ENCODE measurements around the gene KREMEN1.
"Not testable (repeated sequence)": the region's sequence is repeated elsewhere in the genome, so short reads cannot be mapped to it uniquely, and the experiment has no call there.

Gene KREMEN1

DNA sequence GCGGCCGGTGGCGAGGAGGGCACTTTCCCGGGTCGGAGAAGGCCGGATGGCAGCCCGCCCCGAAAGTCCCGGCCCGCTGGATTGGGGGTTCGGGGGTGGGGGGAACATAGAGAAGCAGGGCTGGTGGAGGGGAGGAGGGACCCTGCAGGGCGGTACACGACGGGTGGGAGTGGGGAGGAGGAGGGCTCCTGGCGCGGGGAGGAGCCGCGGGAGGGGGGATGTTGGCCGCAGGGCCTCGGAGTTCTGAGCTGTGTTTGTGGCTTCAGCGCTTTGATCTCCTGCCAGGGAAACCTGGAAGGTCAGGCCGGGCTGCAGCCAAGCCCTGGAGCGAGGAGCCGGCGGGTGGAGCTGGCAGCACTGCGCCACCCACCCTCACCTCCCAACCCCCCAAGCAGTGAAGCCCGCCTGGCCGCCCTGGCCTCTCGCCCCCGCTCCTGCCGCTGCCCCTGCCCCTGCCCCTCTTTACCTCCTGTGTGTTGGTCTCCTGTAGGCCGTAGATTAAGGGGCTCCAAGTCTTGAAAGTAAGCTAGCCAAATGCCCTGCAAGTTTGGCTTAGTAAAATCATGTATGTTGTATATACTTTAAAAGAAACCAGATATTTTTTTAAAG lies 42.1 kb upstream of the KREMEN1 start:
- H3K27ac ChIP-seq, result peak overlapping the region; percentile 75
- ChIA-PET POLR2A (ENCODE audit: low non-redundant PET) (no interaction called here), CTCF (interaction anchor here (0.5 to 1.7 kb wide), 2 partner anchors 10 to 205 kb away, joined by 3 to 7 read pairs; no protein-coding TSS in a partner anchor)
- DNase-seq (ENCODE audit: low spot score), result peak; percentile 56
- TF ChIP-seq, protein P1, sequence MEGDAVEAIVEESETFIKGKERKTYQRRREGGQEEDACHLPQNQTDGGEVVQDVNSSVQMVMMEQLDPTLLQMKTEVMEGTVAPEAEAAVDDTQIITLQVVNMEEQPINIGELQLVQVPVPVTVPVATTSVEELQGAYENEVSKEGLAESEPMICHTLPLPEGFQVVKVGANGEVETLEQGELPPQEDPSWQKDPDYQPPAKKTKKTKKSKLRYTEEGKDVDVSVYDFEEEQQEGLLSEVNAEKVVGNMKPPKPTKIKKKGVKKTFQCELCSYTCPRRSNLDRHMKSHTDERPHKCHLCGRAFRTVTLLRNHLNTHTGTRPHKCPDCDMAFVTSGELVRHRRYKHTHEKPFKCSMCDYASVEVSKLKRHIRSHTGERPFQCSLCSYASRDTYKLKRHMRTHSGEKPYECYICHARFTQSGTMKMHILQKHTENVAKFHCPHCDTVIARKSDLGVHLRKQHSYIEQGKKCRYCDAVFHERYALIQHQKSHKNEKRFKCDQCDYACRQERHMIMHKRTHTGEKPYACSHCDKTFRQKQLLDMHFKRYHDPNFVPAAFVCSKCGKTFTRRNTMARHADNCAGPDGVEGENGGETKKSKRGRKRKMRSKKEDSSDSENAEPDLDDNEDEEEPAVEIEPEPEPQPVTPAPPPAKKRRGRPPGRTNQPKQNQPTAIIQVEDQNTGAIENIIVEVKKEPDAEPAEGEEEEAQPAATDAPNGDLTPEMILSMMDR (conservative IDR thresholded peaks at IDR 0.05; ENCODE audit: low read depth), result no peak

DNA sequence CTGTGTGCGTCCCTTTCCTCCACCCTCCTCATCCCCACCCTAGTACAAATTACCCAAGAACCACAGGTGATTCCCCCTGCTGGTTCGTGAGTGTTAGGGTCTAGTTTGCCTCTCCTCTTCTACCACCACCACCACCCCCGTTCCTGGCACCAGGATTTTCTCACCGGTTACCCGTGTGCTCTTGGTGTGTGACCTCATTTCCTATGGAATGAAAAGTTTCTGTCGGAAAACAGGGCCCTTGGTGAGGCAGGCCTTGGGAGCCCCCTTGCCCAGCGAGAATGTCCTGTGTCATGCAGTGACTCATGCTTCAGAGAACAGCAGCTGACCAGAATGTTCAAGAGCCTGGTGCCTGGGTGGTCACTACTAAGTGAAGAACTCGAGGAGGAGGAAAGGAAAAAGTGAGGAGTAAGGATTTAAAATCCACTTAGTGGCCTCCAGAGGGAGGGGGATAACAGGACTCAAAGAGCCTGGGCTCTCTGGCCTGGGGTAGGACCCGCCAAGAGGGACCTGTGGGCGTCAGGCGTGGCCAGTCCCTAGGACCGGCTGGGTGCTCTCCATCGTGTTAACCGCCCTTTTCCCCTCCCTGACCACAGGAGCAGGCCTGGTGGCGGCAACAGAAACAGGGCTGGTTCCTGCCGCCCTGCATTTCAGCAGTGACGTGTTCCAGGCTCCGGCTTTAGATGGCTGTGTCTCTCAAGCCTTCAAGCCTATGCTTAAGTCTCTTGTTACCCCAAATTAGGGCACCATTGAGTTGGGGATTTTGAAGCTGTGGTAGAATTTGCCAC lies 41.4 kb upstream of the KREMEN1 start:
- DNase-seq (ENCODE audit: low spot score), result peak; percentile 41
- H3K27ac ChIP-seq, result peak overlapping the region; percentile 75
- TF ChIP-seq, protein P1 (conservative IDR thresholded peaks at IDR 0.05; ENCODE audit: low read depth), result no peak
- ChIA-PET CTCF (interaction anchor here (0.5 to 1.7 kb wide), 2 partner anchors 9 to 204 kb away, joined by 3 to 7 read pairs; no protein-coding TSS in a partner anchor), POLR2A (ENCODE audit: low non-redundant PET) (no interaction called here)

DNA sequence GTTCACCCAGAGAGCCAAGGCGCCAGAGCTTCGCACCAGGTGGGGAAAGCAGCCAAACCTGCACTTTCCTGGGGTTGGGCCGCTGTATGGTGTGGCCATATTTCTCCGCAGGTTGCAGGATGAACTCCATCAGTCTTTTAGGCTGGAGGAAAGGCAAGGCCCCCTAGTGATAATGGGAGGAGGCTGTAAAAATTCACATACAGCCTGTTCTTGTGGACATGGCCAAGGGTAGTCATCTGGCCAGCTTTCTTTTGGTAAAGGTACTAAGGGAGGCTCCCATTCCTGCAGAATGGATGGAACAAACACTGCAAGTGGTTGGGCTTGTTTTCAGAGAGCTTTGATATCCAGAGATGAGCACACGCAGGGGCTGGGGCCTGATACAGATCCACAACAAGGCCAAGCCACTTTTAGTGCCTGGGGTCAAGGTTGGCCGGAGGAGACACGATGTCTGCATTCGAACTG lies 40.8 kb upstream of the KREMEN1 start:
- CTCF ChIA-PET, result interaction anchor here (1.7 kb wide), 1 partner anchor 9 kb away, joined by 7 read pairs; no protein-coding TSS in a partner anchor
- no peak for DNase-seq (ENCODE audit: low spot score)
- H3K27ac ChIP-seq, result peak overlapping the region; percentile 75
- POLR2A ChIA-PET (ENCODE audit: low non-redundant PET), result no interaction called here
- TF ChIP-seq, protein P1 (conservative IDR thresholded peaks at IDR 0.05; ENCODE audit: low read depth), result no peak

DNA sequence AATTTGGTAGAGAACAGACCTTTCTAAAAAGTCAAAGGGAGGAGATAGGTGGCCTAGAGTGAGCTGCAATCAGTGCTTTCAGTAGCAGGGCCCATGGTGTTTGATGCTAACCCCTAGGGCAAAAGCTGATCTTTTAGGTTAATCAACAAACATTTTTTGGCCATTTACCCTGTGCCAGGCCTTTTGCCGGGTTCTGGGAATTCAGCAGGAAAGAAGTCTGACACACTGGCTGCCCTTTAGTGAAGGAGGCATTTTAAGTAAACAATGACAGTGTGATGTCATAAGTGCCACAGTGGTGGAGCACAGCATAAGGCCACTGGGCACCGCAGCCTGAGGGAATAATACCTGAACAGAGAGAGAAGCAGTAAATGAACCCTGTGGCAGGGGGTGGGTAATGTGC lies 40.3 kb upstream of the KREMEN1 start:
- H3K27ac ChIP-seq, result no peak overlapping the region
- CTCF ChIA-PET, result no interaction called here
- no peak for DNase-seq (ENCODE audit: low spot score)
- POLR2A ChIA-PET (ENCODE audit: low non-redundant PET), result no interaction called here
- TF ChIP-seq, protein P1 (conservative IDR thresholded peaks at IDR 0.05; ENCODE audit: low read depth), result no peak

DNA sequence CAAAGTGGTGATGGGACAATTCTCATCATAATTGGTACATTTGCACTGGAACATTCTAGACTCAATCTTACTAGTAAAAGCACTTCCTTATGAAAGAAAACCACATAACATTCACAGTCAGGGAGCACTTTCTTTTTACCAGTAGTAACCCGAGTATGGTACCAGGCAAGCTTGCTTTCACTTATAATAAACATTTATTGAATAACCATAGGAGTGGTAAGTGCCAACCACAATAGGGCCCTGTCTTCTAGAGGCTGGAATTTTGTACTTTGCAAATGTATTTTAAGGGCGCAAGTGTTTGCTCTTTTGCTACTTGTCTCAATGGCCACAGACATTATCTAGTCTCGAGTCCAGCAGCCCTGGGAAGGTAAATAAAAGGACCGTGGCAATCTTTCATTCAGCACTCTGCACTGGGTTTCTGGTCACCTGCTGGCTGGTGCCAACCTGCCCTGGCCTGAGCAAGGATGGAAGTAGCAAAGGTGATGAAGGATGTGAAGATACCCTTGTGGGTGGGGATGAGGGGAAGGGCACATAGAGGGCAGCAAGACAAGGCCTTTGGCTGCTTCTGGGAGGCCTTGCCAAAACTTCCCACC lies 35.4 kb upstream of the KREMEN1 start:
- TF ChIP-seq, protein P1 (conservative IDR thresholded peaks at IDR 0.05; ENCODE audit: low read depth), result no peak
- DNase-seq (ENCODE audit: low spot score), result no peak
- no peak overlapping the region for H3K27ac ChIP-seq
- ChIA-PET POLR2A (ENCODE audit: low non-redundant PET) (no interaction called here), CTCF (no interaction called here)

DNA sequence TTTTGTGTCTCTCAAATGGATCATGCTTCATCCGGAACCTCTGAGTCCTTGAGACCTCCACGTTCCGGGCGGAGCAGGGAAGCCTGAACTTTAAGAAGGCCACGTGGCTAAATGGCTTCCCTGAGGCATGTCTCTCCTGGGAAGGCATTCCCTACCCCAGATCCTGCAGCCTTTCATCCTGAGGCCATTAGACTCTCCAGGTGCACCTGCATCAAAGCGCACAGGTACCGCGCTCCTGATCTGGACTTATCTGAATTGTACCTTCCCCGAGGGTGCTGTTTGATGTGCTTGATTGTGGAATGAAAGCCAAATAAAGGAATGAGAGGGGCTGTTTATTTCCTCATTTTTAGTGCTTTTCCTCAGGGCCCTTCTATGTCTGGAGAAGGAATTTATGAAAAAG lies 33.7 kb upstream of the KREMEN1 start:
- H3K27ac ChIP-seq, result no peak overlapping the region
- ChIA-PET CTCF (interaction anchor here (0.9 kb wide), 1 partner anchor 183 kb away, joined by 3 read pairs; no protein-coding TSS in a partner anchor), POLR2A (ENCODE audit: low non-redundant PET) (no interaction called here)
- DNase-seq (ENCODE audit: low spot score), result no peak
- TF ChIP-seq, protein P1 (conservative IDR thresholded peaks at IDR 0.05; ENCODE audit: low read depth), result no peak

DNA sequence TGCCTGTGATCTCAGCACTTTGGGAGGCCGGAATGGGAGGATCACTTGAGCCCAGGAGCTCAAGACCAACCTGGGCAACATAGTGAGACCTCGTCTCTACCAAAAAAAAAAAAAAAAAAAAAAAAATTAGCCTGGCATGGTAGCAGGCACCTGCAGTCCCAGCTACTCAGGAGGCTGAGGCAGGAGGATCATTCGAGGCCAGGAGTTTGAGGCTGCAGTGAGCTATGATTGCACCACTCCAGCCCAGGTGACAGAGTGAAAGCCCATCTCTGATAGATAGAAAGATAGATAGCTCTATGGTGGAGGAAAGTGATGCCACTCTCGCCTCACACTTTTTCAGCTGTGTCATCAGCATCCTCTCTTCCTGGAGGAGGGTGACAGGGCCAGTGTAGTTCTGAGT lies 33.2 kb upstream of the KREMEN1 start:
- H3K27ac ChIP-seq; POLR2A ChIA-PET (ENCODE audit: low non-redundant PET); DNase-seq (ENCODE audit: low spot score): not testable (repeated sequence)
- CTCF ChIA-PET, result interaction anchor here (1.5 kb wide), 1 partner anchor 210 kb away, joined by 7 read pairs; no protein-coding TSS in a partner anchor

All from RWPE1 (cell line).